ENCODE measurements around the gene YPEL5.
A peak's percentile ranks its signal among the peaks of the same experiment; 100 is the strongest.

The YPEL5 gene

DNA sequence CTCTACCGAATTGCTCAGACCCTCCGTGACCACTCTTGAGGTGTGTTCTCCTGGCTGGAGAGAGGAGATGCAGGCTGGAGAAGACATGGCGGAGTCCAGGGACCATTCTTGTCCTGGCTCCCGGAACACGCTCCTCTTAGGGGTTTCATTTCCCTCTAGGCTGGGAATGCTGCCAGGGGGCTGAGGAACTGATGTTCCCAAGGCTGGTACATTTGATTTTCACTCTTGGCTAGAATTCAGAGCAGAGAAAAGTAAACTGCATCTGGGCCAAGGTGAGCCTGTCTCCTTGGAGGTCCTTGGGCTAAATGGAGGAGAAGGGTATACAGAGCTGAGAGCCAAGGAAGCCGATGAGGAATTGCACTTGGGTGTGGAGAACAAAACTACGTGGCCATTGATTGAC is 56.3 kb downstream of the YPEL5 start:
- no peak overlapping the region for H3K4me3 ChIP-seq (ENCODE audit: low read length)
- DNase-seq (ENCODE audit: low read depth) = no peak
- TF ChIP-seq, protein P1, sequence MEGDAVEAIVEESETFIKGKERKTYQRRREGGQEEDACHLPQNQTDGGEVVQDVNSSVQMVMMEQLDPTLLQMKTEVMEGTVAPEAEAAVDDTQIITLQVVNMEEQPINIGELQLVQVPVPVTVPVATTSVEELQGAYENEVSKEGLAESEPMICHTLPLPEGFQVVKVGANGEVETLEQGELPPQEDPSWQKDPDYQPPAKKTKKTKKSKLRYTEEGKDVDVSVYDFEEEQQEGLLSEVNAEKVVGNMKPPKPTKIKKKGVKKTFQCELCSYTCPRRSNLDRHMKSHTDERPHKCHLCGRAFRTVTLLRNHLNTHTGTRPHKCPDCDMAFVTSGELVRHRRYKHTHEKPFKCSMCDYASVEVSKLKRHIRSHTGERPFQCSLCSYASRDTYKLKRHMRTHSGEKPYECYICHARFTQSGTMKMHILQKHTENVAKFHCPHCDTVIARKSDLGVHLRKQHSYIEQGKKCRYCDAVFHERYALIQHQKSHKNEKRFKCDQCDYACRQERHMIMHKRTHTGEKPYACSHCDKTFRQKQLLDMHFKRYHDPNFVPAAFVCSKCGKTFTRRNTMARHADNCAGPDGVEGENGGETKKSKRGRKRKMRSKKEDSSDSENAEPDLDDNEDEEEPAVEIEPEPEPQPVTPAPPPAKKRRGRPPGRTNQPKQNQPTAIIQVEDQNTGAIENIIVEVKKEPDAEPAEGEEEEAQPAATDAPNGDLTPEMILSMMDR (IDR thresholded peaks at IDR 0.05; ENCODE audit: insufficient read depth, low read depth, low read length, missing control alignments) = no peak

DNA sequence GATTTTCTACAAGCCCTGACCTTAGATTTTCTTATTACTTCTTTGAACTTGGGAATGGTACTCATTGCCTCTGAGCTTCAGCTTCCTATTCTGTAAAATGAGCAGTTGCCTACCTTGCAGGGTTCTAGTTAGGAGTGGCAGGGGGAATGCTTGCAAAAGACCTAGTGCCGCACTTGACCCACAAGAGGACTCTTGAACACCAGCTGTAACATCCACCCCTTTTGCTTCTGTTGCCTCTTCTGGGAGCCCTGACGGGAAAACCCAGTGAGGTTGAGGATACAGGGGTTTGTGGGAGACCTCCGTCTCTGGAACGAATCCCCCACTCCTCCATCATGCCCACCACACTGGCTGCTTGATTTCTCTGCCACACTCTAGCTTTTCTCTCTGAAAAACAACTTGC is 57.5 kb downstream of the YPEL5 start:
- no peak overlapping the region for H3K4me3 ChIP-seq (ENCODE audit: low read length)
- DNase-seq (ENCODE audit: low read depth) = no peak
- TF ChIP-seq, protein P1 (IDR thresholded peaks at IDR 0.05; ENCODE audit: insufficient read depth, low read depth, low read length, missing control alignments) = no peak

DNA sequence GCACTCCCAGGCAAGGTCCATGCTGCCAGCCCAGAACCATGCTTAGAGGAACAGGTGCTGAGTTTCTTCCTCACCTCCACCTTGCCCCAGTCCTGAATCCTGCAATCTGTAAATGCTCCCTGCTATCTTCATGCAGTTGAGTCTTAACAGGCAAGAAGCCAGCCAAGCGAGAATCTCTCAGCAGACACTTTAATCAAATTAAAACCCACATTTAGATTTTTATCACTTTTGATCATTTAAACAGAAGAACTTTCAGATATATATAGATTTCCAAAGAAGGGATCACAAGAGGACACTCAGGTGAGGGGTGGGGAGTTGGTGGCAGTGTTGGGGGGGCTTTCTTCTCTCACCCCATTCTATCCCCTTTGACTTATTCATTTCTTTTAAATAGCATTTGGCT is 58.6 kb downstream of the YPEL5 start:
- no peak for DNase-seq (ENCODE audit: low read depth)
- TF ChIP-seq, protein P1 (IDR thresholded peaks at IDR 0.05; ENCODE audit: insufficient read depth, low read depth, low read length, missing control alignments) = no peak
- H3K4me3 ChIP-seq (ENCODE audit: low read length) = no peak overlapping the region

DNA sequence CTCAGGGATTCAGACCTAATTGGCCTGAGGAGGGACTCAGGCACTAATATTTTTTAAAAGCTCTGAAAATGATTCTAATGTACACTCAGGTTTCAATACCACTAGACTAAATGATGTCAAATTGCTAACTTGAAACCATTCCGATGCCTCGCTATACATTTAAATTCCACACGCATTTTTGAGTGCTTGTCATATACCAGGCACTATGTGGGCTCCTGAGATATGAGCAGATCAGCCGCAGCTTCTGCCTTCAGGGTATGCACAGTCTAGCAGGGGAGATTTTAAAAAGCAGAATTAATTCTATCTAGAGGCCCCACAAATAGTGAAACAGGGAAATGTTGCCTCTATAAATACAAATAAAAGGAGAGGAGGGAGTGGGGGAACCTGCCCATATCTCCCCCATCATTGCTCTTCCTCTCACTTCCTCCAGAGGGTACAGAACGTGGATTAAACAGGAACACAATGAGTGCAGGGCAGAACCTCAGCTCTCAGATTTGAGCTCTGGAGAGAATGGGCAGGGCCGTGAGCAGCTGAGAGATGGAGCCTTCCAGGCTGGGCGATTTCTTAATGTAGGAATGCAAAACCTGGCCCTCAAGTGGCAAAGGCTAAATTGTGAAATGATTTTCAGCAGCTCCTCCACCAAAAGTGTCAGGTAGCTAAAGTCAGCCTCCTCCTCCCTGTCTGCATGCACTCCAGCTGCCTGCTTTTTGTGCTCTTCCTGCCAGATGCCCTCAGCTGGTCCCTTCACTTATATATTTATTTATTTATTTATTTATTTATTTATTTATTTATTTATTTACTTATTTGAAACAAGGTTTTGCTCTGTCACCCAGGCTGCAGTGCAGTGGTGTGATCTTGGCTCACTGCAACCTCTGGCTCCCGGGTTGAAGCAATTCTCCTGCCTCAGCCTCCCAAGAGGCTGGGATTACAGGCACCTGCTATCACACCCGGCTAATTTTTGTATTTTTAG is 59.9 kb downstream of the YPEL5 start:
- TF ChIP-seq, protein P1 (IDR thresholded peaks at IDR 0.05; ENCODE audit: insufficient read depth, low read depth, low read length, missing control alignments) = no peak
- H3K4me3 ChIP-seq (ENCODE audit: low read length) = no peak overlapping the region
- DNase-seq (ENCODE audit: low read depth) = no peak

DNA sequence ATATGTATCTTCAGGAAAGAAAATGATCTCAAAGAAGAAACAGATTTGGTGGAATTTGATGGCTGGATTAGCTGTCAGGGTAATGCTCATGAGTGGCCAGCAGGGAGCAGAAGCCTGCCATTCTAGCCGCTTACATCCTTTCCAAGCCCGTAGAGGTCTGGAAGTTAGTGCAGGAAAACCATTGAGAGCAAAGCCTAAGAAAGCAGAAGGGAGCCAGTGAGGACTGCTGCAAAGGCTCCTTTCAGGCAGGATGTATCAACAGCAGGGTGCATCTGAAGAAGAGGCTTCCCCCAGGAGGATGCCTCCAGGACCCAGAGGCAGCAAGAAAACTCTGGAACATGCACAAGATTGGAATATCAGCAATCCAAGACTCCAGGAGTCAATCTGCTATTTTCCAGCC is 61.6 kb downstream of the YPEL5 start:
- peak; percentile 77 for DNase-seq (ENCODE audit: low read depth)
- TF ChIP-seq, protein P1 (IDR thresholded peaks at IDR 0.05; ENCODE audit: insufficient read depth, low read depth, low read length, missing control alignments) = peak; percentile 95
- H3K4me3 ChIP-seq (ENCODE audit: low read length) = no peak overlapping the region

DNA sequence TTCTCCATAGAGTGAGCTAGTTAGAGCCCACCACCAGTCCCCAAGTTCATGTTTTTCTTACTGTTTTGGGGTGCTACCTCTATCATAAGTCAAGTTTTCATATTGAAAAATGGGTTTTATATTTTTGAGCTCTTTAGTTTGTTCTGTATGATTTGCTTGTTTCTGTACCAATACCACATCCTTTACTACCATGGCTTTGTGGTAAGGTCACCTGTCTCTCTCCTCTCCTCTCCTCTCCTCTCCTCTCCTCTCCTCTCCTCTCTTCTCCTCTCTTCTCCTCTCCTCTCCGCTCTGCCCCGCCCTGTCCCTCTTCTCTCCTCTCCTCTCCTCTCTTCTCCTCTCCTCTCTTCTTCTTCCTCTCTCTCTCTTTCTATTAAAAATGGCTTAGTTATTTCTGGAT is 62.4 kb downstream of the YPEL5 start:
- H3K4me3 ChIP-seq (ENCODE audit: low read length) = no peak overlapping the region
- TF ChIP-seq, protein P1 (IDR thresholded peaks at IDR 0.05; ENCODE audit: insufficient read depth, low read depth, low read length, missing control alignments) = no peak
- no peak for DNase-seq (ENCODE audit: low read depth)
